Stimulated activated CD4-positive, alpha-beta T cell treated with anti-CD3 and anti-CD28 coated beads, TNF-alpha, amount 100 ng/mL, for 48 hours (primary cell): ENCODE data around the gene RALGPS2.

Source experiments
- DNase-seq, 3 donors: peaks; one replicate each; pipeline ENCODE4 v3.0.0-alpha.2; 2020; ENCODE audit warnings: low read depth in 3 of 3

RALGPS2 gene

GRCh38 chr1:178864326-178864725 lies 139.3 kb downstream of the RALGPS2 start:
- no peak for DNase-seq

- no peak for DNase-seq
These were observed 142.6 kb downstream of the RALGPS2 start for GRCh38 chr1:178867670-178868069.

GRCh38 chr1:178868706-178869105 lies 143.7 kb downstream of the RALGPS2 start:
- DNase-seq, result no peak

- DNase-seq, result no peak
These were observed 144.2 kb downstream of the RALGPS2 start for GRCh38 chr1:178869119-178869697.

- no peak for DNase-seq
These were observed 145.2 kb downstream of the RALGPS2 start for GRCh38 chr1:178870221-178870620.

GRCh38 chr1:178870944-178871343 lies 145.9 kb downstream of the RALGPS2 start, which contains the start of gene ANGPTL1:
Gene ANGPTL1, minus strand, starts transcription at chr1:178871077. Its CDS starts 5,301 bp downstream, at chr1:178865776.
- DNase-seq, result no peak

GRCh38 chr1:178871551-178872320 lies 146.7 kb downstream of the RALGPS2 start:
- DNase-seq, result no peak

GRCh38 chr1:178874966-178875365 lies 149.9 kb downstream of the RALGPS2 start:
- no peak for DNase-seq

- no peak for DNase-seq
These were observed 150.9 kb downstream of the RALGPS2 start for GRCh38 chr1:178875936-178876335.

- DNase-seq, result no peak
These were observed 152.9 kb downstream of the RALGPS2 start for GRCh38 chr1:178877896-178878295.

- DNase-seq, result no peak
These were observed 156.9 kb downstream of the RALGPS2 start for GRCh38 chr1:178881950-178882349.

GRCh38 chr1:178885869-178886268 lies 160.8 kb downstream of the RALGPS2 start:
- DNase-seq, result no peak

- DNase-seq, result no peak
These were observed 161.5 kb downstream of the RALGPS2 start for GRCh38 chr1:178886551-178886950.

GRCh38 chr1:178895928-178896327 lies 170.9 kb downstream of the RALGPS2 start:
- no peak for DNase-seq

GRCh38 chr1:178898401-178898800 lies 173.4 kb downstream of the RALGPS2 start:
- DNase-seq, result no peak

- DNase-seq, result no peak
These were observed 174.4 kb downstream of the RALGPS2 start for GRCh38 chr1:178899402-178899801.

- no peak for DNase-seq
These were observed 176.6 kb downstream of the RALGPS2 start for GRCh38 chr1:178901482-178902125.

- no peak for DNase-seq
These were observed 183.3 kb downstream of the RALGPS2 start for GRCh38 chr1:178908358-178908757.

- DNase-seq, result no peak
These were observed 185.0 kb downstream of the RALGPS2 start for GRCh38 chr1:178910023-178910422.

- no peak for DNase-seq
These were observed 187.6 kb downstream of the RALGPS2 start for GRCh38 chr1:178912597-178912996.

- DNase-seq, result no peak
These were observed 191.6 kb downstream of the RALGPS2 start for GRCh38 chr1:178916448-178917174.

GRCh38 chr1:178918308-178918707 lies 193.3 kb downstream of the RALGPS2 start:
- no peak for DNase-seq
